BLaER1 (cell line): ENCODE data around the gene NTNG1.

Source experiments
- H3K27ac ChIP-seq: shearing (Covaris generic); formaldehyde crosslinking; 2 replicates; pipeline ENCODE4 v1.8.1; 2022
- H3K27me3 ChIP-seq: shearing (Covaris generic); formaldehyde crosslinking; 2 replicates; pipeline ENCODE4 v1.8.1; 2022
- H3K36me3 ChIP-seq: shearing (Covaris generic); formaldehyde crosslinking; 2 replicates; pipeline ENCODE4 v1.8.1; 2022
- H3K4me1 ChIP-seq: shearing (Covaris generic); formaldehyde crosslinking; 2 replicates; pipeline ENCODE4 v1.8.1; 2022
- H3K4me2 ChIP-seq: shearing (Covaris generic); formaldehyde crosslinking; 2 replicates; pipeline ENCODE4 v1.8.1; 2022
- H3K4me3 ChIP-seq: shearing (Covaris generic); formaldehyde crosslinking; 2 replicates; pipeline ENCODE4 v1.8.1; 2022
- H3K9ac ChIP-seq: shearing (Covaris generic); formaldehyde crosslinking; 2 replicates; pipeline ENCODE4 v1.8.1; 2022
- H3K9me3 ChIP-seq: shearing (Covaris generic); formaldehyde crosslinking; 2 replicates; pipeline ENCODE4 v1.8.1; 2022
- H4K20me1 ChIP-seq: shearing (Covaris generic); formaldehyde crosslinking; 2 replicates; pipeline ENCODE4 v1.8.1; 2022
- Cebpa-rat ChIP-seq: shearing (Covaris generic); IDR thresholded peaks from 2 replicates; pipeline ENCODE4 v1.8.1; 2022

The NTNG1 gene

GRCh38 chr1:107195476-107195875 lies 54.6 kb downstream of the NTNG1 start:
- H3K4me2 ChIP-seq: no peak overlapping the region
- no peaks in the 10 kb centered on the region for H3K27me3 ChIP-seq
- no peak overlapping the region for H3K9ac ChIP-seq
- H3K9me3 ChIP-seq: no peaks in the 10 kb centered on the region
- no peaks in the 10 kb centered on the region for H3K36me3 ChIP-seq
- no peak for TF ChIP-seq Cebpa-rat
- no peaks in the 10 kb centered on the region for H4K20me1 ChIP-seq
- H3K4me1 ChIP-seq: no peaks in the 10 kb centered on the region
- no peak overlapping the region for H3K27ac ChIP-seq
- H3K4me3 ChIP-seq: no peak overlapping the region

GRCh38 chr1:107196973-107197562 lies 56.2 kb downstream of the NTNG1 start:
- no peak overlapping the region for H3K4me2 ChIP-seq
- H3K9ac ChIP-seq: no peak overlapping the region
- no peak overlapping the region for H3K4me3 ChIP-seq
- no peaks in the 10 kb centered on the region for H3K36me3 ChIP-seq
- no peaks in the 10 kb centered on the region for H3K4me1 ChIP-seq
- no peaks in the 10 kb centered on the region for H4K20me1 ChIP-seq
- no peak for TF ChIP-seq Cebpa-rat
- peaks cover 6% of the 10 kb centered on the region; the same call in 1 of the 2 replicates for H3K9me3 ChIP-seq
- no peak overlapping the region for H3K27ac ChIP-seq
- no peaks in the 10 kb centered on the region for H3K27me3 ChIP-seq

GRCh38 chr1:107198561-107198960 lies 57.7 kb downstream of the NTNG1 start:
- TF ChIP-seq Cebpa-rat: no peak

GRCh38 chr1:107200631-107201030 lies 59.8 kb downstream of the NTNG1 start:
- TF ChIP-seq Cebpa-rat: no peak
- Histone ChIP-seq H3K9me3 (peaks cover 6% of the 10 kb centered on the region), H3K27me3 (no peaks in the 10 kb centered on the region), H3K4me2 (no peak overlapping the region), H3K9ac (no peak overlapping the region), H4K20me1 (no peaks in the 10 kb centered on the region), H3K36me3 (no peaks in the 10 kb centered on the region), H3K4me3 (no peak overlapping the region), H3K27ac (no peak overlapping the region), H3K4me1 (no peaks in the 10 kb centered on the region)

More at GRCh38 chr1:107198561-107198960, 57.7 kb downstream of the NTNG1 start:
- Histone ChIP-seq H3K9ac (no peak overlapping the region), H3K4me2 (no peak overlapping the region), H3K27ac (no peak overlapping the region), H3K27me3 (no peaks in the 10 kb centered on the region), H3K9me3 (peaks cover 6% of the 10 kb centered on the region), H4K20me1 (no peaks in the 10 kb centered on the region), H3K4me1 (no peaks in the 10 kb centered on the region), H3K36me3 (no peaks in the 10 kb centered on the region), H3K4me3 (no peak overlapping the region)

GRCh38 chr1:107202007-107202406 lies 61.2 kb downstream of the NTNG1 start:
- H3K4me1 ChIP-seq: no peaks in the 10 kb centered on the region
- no peaks in the 10 kb centered on the region for H4K20me1 ChIP-seq
- peaks cover 6% of the 10 kb centered on the region for H3K9me3 ChIP-seq
- no peak overlapping the region for H3K27ac ChIP-seq
- H3K4me2 ChIP-seq: no peak overlapping the region
- H3K4me3 ChIP-seq: no peak overlapping the region
- no peaks in the 10 kb centered on the region for H3K27me3 ChIP-seq
- H3K9ac ChIP-seq: no peak overlapping the region
- TF ChIP-seq Cebpa-rat: no peak
- no peaks in the 10 kb centered on the region for H3K36me3 ChIP-seq

- H4K20me1 ChIP-seq: no peaks in the 10 kb centered on the region
- no peak for TF ChIP-seq Cebpa-rat
- no peaks in the 10 kb centered on the region for H3K27me3 ChIP-seq
- no peak overlapping the region for H3K9ac ChIP-seq
- no peak overlapping the region for H3K4me2 ChIP-seq
- no peak overlapping the region for H3K27ac ChIP-seq
- H3K36me3 ChIP-seq: no peaks in the 10 kb centered on the region
- H3K4me3 ChIP-seq: no peak overlapping the region
- no peaks in the 10 kb centered on the region for H3K4me1 ChIP-seq
- peaks cover 14% of the 10 kb centered on the region; the same call in 1 of the 2 replicates for H3K9me3 ChIP-seq
These were observed 72.4 kb downstream of the NTNG1 start for GRCh38 chr1:107213225-107213624.

GRCh38 chr1:107220036-107220435 lies 79.2 kb downstream of the NTNG1 start:
- Histone ChIP-seq H3K9ac (no peak overlapping the region), H3K36me3 (no peaks in the 10 kb centered on the region), H3K27ac (no peak overlapping the region), H3K9me3 (peaks cover 26% of the 10 kb centered on the region), H3K4me3 (no peak overlapping the region), H4K20me1 (no peaks in the 10 kb centered on the region), H3K4me1 (peaks cover 11% of the 10 kb centered on the region), H3K27me3 (no peaks in the 10 kb centered on the region), H3K4me2 (peak overlapping the region; percentile 62)
- no peak for TF ChIP-seq Cebpa-rat

- no peak overlapping the region for H3K9ac ChIP-seq
- no peak for TF ChIP-seq Cebpa-rat
- no peaks in the 10 kb centered on the region for H4K20me1 ChIP-seq
- H3K9me3 ChIP-seq: peaks cover 17% of the 10 kb centered on the region
- H3K36me3 ChIP-seq: no peaks in the 10 kb centered on the region
- peaks cover 37% of the 10 kb centered on the region for H3K4me1 ChIP-seq
- no peak overlapping the region for H3K27ac ChIP-seq
- H3K27me3 ChIP-seq: no peaks in the 10 kb centered on the region
- no peak overlapping the region for H3K4me2 ChIP-seq
- no peak overlapping the region for H3K4me3 ChIP-seq
These were observed 84.9 kb downstream of the NTNG1 start for GRCh38 chr1:107225706-107226105.

GRCh38 chr1:107228704-107229371 lies 88.0 kb downstream of the NTNG1 start:
- no peaks in the 10 kb centered on the region for H3K27me3 ChIP-seq
- peaks cover 47% of the 10 kb centered on the region for H3K4me1 ChIP-seq
- no peaks in the 10 kb centered on the region for H3K36me3 ChIP-seq
- TF ChIP-seq Cebpa-rat: no peak
- peak overlapping the region; percentile 16; the same call in 1 of the 2 replicates for H3K4me3 ChIP-seq
- no peak overlapping the region; the same call in 1 of the 2 replicates for H3K9ac ChIP-seq
- H3K27ac ChIP-seq: peak overlapping the region; percentile 62
- H4K20me1 ChIP-seq: no peaks in the 10 kb centered on the region
- peak overlapping the region; percentile 80 for H3K4me2 ChIP-seq
- peaks cover 17% of the 10 kb centered on the region for H3K9me3 ChIP-seq

GRCh38 chr1:107229711-107230110 lies 88.9 kb downstream of the NTNG1 start:
- no peaks in the 10 kb centered on the region for H4K20me1 ChIP-seq
- H3K4me3 ChIP-seq: peak overlapping the region; percentile 16; the same call in 1 of the 2 replicates
- H3K9ac ChIP-seq: no peak overlapping the region
- H3K27ac ChIP-seq: peak overlapping the region; percentile 64
- peaks cover 47% of the 10 kb centered on the region for H3K4me1 ChIP-seq
- peaks cover 17% of the 10 kb centered on the region for H3K9me3 ChIP-seq
- no peaks in the 10 kb centered on the region for H3K36me3 ChIP-seq
- TF ChIP-seq Cebpa-rat: no peak
- H3K27me3 ChIP-seq: no peaks in the 10 kb centered on the region
- H3K4me2 ChIP-seq: peak overlapping the region; percentile 80
